ENCODE data around the gene DLGAP1.

DLGAP1 gene

DNA sequence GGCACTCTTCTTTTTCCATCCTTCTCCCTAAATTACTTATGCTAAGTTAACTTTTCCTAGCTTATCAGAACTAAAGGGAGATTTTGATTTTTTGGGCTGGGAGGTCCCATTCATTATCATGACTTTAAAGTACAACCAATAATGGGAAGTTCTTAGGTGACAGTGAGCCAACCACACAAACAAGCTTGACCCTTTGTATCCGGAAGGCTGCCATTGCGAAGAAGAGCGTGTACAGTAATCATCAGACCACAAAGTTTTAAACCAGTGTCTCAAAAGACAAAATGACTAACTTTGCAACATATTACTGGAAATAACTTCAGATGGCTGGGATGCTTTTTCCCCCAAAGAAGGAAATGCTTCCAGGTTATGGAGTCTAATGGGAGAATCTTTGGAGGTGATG is 707.0 kb downstream of the DLGAP1 start:
- DNase-seq, result no peak

DNA sequence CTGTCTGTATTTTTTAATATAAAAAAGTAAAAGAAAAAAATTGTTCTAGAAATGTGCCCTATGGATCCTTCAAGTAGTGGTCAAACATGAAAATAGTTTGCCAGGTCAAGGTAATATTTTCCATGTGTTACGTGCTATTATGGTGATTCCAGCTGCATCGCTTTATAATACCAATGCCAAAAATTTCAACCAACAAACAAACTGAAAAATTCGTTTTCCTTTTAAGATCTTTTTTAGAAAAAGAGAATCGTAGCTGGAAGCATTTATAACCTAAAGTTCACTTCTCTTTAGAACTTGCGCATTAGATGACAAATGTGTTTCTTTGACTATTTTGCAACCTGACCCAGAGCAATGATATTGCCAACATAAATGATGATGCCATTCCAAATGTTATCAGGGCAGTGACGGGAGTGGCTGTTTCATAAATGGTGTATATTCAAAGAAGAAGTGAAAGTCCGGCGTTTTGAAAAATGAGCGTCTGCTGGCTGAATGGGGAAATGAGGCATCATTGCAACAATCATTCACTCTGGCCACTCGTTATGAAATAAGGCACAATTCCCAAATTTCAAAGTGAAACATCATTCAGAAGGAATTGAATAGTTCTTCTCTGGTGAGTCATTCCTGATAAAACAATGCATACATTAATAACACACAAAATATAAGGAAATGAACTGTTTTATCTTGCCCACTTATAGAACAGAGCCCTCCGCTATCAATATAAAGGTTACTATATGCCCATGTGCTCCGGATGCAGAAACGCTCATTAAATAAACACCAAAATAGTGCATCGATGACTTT is 707.7 kb downstream of the DLGAP1 start:
- no peak for DNase-seq

DNA sequence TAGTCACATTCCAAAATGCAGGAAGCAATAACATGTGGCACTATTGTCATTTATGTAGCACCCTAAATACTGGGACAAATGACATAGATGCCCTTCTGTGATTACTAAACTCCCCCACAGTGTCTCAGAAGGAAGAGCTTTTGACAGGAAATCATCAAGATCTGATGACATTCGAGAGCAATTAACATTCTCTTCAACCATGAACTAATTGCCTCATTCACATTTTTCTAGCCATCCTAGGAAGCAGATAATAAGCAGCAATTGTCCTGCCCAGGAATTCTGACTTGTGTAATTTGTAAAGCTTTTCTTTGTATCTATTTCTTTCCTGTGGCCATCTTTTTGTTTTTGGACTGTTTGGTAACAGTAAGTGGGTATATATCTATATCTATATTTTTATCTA is 712.6 kb downstream of the DLGAP1 start:
- no peak for DNase-seq

DNA sequence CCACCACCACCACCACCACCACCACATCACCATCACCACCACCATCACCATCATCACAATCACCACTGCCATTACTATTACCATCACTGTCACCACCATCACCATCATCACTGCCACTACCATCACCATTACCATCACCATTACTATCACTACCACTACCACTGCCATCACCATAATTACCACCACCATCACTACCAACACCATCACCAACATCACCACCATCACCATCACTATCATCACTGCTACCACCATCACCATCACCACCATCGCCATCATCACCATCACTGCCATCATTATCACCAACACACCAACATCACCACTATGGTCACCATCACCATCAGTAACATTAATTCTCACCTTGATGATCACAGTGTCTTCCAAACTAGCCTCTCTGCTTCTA is 713.8 kb downstream of the DLGAP1 start:
- DNase-seq, result no peak

DNA sequence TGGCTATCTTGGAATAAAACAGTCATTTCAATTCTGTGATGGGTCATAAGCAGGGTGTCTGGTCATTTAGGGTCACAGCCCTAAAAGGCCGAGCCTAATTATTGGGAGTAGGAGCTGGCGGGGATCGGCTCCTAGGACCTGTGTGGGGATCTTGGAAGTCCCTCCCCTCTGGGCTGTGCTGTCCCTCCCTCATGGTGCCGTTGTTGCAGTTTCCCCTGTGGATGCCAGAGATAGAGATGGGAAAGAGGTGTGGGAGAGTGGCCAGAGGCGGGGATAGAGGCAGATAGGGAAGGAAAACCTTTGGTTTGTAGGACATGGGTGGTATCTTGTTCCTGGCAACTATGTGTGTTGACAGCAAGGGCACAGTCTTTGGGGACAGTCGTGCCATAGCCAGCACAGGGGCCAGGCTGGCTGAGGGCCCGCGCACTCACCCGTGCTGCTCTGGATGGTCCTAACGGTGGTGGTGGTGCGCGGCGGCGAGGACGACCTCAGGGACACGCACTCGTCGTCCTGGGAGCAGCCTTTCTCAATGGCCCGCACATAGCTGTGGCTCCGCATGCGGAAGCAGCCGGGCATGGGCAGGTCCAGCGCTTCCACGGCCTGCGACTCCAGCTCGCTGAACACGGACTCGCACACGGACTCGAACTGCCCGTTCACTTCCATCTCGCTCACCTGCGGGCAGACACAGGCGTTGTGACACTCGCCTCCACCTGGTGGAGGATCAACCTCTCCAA is 726.2 kb downstream of the DLGAP1 start:
- no peak for DNase-seq

DNA sequence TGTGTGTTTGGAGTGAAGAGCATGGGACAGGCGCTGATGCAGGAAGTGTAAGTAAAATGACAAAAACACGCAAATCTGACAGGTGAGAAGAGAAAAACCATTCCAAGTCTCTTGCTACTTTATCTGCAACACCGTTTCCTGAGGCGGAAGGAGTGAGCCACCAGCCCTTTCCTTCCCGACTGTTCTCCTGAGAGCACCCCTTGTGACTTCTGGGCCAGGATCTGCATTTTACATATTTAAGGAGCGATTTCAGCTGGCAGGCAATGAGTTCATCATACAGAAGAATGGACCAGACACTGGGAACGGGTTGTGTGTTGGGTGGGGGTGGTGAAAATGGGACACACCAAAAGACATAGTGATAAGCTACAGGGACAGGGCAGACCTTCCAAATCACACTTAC is 727.8 kb downstream of the DLGAP1 start:
- no peak for DNase-seq

DNA sequence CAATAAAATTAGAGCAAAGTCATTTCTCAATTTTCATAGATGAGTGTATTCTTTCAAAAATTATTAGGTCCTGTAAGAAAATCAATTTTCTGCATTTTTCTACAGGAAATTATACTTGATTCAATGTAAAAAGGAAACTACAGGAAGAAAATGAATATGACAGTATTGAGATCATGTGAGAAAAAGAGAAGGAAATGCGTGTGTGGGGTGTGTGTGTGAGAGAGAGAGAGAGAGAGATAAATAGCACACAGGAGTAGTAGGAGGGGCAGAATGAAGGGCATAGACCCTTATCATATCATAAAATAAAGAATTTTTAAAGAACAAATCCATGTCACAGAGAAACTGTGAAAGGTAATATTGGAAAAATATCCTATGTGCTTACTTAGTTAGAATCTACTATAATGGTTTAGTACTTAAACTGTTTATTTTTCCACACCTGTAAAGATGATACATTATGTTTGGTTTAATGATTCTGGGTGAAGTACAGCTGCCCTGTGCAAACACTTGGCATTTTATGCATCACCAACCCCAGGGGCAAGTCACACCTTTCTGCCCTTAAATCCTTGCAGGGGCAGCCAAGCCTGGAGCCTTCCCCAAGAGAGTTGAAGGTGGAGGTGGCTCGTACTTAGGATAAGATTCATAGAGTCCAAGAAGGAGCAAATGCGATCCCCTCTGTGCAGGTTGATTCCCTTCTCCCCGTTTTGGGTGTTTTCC is 728.7 kb downstream of the DLGAP1 start:
- no peak for DNase-seq

DNA sequence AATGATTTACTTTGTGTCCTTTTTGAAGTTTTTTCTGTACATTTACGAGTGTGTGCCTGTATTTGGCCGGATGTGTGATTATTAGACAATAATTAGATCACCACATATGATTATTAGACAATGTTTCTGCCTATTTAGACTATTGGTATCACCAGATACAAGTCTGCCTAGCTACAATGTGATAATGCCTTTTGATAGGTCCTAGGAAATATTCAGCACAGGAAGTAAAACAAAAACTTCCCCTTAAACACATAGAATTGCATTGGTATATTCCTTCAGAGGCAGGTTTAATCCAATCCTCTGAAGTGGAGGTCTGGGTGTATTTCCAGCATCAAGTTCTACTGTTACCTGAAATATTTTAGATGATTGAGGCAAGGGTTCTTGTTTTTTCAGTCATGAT is 730.0 kb downstream of the DLGAP1 start:
- no peak for DNase-seq

DNA sequence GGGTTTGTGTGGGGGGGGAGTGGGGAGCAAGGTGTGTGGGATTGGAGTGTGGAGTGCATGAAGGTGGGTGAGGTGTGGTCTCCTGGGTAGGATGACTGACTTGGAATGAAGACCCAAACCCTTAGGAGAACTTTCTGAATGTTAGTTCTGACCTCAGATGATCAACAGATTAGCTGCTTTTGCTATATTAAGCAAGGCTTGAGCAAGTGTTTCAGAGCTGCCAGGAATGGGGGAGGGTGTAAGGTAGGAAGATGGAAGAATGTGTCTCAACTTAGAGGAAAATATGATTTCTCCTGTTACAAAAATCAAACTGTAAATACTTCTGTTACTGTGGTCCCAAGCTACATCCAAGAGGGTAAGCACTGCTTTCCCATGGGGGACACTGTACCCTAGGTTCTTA is 731.6 kb downstream of the DLGAP1 start:
- DNase-seq, result no peak

DNA sequence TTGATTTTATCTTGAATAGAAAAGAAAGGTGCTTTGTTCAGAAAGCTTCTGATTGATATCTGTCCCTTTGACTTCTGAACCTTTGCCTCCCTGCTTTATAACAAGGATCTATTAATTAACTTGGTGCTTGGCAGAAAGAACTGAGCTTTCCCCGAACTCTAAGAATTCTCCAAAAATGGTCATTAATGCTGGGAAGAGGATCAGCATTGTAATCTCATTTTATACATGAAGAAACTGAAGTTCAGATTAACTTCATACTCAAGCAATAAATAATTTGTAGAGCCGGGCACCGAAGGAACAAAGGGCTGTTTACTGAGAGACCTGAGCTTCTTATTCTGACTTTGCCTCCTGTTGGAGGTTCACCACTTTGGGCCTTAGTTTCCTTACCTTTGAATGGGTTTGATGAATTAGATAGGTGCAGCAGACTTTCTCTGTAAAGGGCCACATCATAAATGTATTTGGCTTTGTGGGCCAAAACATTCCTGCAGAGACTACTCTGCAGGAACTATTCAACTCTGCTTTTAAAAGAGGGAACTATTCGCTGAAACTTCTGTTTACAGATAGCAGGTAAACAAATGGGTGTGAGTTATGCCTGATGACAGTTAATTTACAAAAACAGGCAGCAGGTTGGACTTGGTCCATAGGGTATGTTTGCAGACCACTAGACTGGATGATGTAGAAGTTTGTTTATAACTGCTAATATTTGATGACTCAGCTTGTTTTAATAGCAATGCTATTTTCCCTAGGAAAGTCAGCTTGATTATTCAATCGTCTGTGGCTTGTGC is 732.3 kb downstream of the DLGAP1 start:
- no peak for DNase-seq

DNA sequence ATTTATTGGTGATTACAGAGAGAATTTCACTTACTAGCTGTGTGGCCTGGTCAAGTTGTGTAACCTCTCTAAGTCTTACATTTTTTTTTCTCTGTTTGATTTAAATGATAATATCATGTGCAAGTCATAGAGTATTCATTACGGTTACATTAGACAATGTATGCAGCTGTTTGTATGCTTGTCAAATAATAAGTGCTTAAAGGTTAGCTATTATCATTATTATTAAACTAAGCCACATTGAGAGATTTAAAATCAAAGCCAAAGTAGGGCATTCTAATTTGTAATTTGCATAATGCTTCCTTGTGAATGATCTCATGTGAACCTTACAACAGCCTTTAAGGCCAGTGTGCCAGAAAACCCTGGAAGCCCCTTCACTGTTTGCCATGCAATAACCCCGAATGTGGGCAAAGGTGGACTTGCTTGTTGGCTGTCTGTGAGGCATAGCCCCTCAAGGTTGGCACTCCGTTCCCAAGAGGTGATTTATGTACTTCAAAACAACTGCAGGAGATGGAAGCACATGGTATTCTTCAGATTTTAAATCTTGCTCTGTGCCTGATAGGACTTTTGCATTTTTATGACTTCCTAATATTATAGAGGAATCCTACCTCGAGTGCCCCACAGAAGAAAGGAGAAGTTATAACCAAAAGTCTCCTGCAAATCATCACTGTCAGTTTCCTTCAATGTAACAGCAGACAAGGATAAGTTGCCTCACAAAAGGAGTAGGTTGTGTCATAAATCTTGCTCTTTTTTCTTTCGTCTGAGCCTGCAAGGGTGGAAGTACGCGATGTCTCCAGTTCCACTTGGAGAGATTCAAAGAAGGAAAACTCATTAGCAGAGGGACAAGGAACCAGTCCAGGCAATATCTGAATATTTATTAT is 733.1 kb downstream of the DLGAP1 start:
- no peak for DNase-seq

DNA sequence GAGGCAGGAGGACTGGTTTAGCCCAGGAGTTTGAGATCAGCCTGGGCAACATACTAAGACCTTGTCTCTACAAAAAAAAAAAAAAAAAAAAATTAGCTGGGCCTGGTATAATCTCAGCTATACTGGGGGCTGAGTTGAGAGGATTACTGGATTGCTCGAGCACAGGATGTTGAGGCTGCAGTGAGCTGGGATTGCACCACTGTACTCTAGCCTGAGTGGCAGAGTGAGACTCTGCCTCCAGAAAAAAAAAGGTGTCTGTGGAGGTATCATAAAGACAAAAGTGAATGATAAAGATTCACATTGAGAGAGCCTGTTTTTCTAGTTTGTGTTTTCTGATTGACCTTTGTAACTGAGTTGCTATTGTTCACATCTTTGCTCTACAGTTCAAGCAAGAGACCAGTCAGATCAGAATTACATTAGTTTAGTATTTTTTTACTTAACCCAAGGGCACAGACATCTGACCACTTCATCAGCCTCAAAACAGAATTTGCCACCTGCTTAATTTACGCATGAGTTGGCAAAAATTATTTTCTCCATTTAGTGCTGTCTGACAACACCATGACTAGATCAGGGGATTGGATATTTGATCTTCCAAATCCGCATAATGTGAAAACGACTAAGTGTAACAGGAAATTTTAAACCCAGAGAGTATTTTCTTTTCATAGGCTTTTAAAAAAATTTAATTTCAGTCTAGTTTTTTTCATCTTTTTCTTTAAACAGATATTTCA is 734.1 kb downstream of the DLGAP1 start:
- no peak for DNase-seq

DNA sequence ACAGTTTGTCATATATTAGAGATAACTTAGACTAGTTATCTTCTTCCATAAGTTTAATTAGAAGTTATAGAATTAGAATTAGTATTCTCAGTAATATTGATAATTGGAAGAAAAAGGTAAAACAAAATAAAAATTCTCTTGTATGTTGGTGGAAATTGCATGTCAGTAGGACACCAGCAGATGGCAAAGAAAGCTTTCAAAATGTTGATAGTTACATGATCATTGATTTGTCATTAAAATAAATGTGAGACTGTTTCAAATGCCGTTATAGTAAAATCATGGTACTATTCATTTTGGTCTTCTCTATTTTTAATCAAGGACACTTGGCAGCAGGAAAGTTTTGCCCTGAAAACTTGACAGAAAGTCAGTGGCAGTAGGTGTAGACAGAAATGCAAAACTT is 734.9 kb downstream of the DLGAP1 start:
- DNase-seq, result no peak

DNA sequence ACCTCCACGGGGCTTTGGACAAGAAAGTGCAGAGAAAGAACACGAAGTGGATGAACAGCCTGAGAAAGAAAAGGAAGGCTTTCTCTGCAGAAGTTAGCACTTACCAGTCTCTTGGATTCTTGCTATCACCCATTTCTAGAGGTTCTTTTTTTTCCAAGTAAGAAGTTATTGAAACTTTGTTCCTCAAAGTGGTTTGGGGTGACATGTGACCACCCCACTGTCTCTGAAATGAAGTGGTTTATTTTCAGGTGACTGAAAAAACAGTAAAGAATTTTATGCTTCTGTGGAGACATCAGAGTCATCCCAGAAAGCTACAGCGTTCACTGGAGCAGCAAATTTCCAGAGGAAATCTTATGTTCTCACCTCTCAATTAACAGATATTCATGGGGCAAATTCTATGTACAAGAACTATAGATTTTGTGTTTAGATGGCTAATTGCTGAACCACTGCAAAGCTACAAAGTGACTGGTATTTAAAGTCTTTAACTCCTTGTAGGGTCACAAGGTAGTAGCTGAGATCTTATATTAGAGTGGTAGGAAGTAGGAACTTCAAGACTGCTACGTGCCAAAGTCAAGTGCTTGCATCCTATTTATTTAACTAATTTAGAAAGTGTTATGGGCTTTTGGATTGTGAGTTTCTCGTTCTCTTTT is 737.6 kb downstream of the DLGAP1 start:
- no peak for DNase-seq

DNA sequence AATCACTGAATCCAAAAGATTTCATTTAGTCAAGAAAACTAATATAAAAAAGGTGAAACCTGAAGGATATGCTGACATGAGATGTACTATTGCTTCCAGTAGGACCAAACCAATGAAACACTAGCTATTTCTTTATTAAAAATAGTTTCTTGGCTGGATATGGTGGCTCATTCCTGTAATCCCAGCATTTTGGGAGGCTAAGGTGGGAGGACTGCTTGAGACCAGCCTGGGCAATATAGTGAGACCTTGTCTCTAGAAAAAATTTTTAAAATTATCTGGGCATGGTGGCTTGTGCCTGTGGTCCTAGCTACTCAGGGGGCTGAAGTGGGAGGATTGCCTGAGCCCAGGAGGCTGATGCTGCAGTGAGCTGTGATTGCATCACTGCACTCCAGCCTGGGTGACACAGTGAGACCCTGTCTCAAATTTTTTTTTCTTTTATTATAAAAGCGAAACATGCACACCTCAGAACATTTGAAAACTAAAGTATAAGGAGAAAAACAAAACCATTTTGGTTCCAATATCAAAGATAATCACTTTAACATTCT is 738.9 kb downstream of the DLGAP1 start:
- DNase-seq, result no peak

DNA sequence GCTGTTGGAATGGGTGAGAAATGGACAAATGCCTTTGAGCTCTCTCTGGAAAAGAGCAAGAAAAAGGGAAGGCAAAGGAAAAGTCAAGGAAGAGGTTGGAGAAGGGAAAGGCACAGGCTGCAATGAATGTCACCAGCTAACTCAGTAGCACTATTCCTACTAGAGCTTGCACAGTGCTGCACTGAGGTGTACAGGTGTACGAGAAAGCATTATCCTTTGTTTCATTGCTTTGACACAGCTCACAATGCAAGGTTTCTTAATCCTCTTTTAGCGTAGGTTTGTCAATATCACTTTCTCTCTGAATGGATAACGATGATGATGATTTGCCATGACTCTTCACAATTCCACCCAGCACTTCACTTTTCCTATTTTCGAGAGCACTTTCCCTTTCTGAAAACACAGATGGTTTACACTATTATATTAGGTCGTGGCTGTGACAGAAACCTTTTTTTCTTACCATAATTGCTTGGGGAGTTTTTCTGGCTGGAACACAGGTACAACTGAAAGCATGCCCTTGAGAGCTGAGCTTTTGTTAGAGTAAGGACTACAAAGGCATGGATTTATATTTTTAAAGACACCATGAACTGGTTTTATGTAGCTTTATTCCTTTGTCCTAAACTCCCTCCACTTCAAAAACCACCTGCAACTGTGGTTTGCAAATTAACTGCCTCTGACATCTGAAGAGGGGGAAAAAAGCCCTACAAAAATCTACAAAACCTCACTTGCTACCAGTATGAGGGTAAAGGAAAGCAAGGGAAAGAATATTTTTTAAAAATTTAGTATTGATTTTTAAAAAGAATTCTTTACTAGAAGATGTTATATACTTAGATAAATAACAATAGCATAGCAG is 739.7 kb downstream of the DLGAP1 start:
- no peak for DNase-seq

DNA sequence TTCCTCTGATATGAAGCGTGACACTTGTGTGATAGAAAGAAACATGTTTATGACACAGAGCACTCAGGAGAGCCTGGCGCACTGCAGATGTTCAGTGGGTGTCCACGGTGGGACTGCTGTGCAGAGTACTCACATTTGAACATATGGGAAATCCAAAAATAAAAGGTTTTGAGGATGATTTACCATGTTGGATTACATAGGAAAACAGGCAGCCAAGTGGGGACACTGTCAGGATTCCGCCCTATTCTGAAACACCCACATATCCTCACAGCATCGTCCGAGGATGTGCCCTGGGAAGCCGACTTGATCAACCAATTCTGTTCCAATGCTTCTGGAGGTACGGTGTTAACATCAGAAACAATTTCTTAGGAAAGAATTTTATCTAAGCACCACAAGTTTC is 741.4 kb downstream of the DLGAP1 start:
- no peak for DNase-seq

DNA sequence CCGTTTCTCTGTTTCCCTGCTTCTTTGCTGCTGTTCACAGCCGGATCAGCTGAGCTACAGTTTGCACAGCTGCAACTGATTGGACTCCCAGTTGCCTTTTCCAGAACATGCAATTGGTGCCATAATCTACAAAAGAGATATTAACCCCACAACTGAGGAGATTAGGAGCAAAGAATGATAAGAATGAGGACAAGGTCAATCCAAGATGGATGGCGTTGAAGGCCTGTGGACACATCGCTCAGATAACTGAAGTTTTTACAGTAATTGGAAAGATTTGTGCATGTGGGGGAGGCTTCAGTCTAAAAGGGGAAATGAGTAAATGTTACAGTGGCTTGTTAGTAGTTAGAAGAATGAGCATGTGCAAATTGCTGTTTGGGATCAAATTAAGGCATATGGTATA is 741.9 kb downstream of the DLGAP1 start:
- DNase-seq, result no peak

DNA sequence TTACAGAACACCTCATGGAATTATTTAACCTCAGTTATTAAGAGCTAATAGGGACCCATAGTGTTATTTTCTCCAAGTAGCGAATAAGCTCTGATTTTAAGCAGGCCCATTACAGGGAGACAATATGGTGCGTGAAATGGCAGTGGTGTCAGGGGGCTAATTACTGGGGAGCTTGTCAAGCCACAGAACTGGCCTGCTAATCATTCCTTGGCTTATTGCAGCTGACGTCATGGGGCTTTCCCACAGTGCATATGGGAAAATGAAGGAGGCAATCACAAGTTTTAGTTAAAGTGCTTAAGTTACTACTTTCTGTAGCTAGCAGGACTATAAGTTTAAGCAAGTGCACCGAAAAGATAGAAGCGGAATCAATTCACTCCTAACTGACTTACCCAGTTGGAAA is 742.6 kb downstream of the DLGAP1 start:
- no peak for DNase-seq

Data from T-helper 9 cell (primary cell).